Skeletal muscle cell (primary cell): Measurements from ENCODE around the gene CYP1A2.

Experiments used
- DNase-seq: peaks from one replicate; pipeline ENCODE4 v3.0.0-alpha.2; 2010; ENCODE audit warnings: low read depth
- H3K4me3 ChIP-seq: 2 replicates; pipeline ENCODE4 v1.5.1; 2011; ENCODE audit warnings: low read depth, mild to moderate bottlenecking, control low read depth, low read length, moderate library complexity

The CYP1A2 gene

GRCh38 chr15:74786551-74787165 is 38.0 kb downstream of the CYP1A2 start:
- DNase-seq: no peak
- H3K4me3 ChIP-seq: no peak overlapping the region

- H3K4me3 ChIP-seq: no peak overlapping the region
- DNase-seq: peak; percentile 45
Observed at GRCh38 chr15:74787251-74788041, 38.8 kb downstream of the CYP1A2 start.

- no peak overlapping the region for H3K4me3 ChIP-seq
- no peak for DNase-seq
Observed at GRCh38 chr15:74788042-74788682, 39.5 kb downstream of the CYP1A2 start.

GRCh38 chr15:74788683-74789151 is 40.1 kb downstream of the CYP1A2 start:
- no peak overlapping the region for H3K4me3 ChIP-seq
- no peak for DNase-seq

GRCh38 chr15:74789171-74789631 is 40.6 kb downstream of the CYP1A2 start:
- DNase-seq: no peak
- no peak overlapping the region for H3K4me3 ChIP-seq

GRCh38 chr15:74789741-74790079 is 41.1 kb downstream of the CYP1A2 start:
- DNase-seq: no peak

GRCh38 chr15:74790080-74790916 is 41.7 kb downstream of the CYP1A2 start:
- DNase-seq: peak; percentile 67
- no peak overlapping the region for H3K4me3 ChIP-seq

More at GRCh38 chr15:74789741-74790079, 41.1 kb downstream of the CYP1A2 start:
- H3K4me3 ChIP-seq: no peak overlapping the region

- no peak overlapping the region for H3K4me3 ChIP-seq
- no peak for DNase-seq
Observed at GRCh38 chr15:74791007-74791406, 42.4 kb downstream of the CYP1A2 start.

- H3K4me3 ChIP-seq: no peak overlapping the region
Observed at GRCh38 chr15:74791667-74792066, 43.0 kb downstream of the CYP1A2 start.

GRCh38 chr15:74792227-74793016 is 43.8 kb downstream of the CYP1A2 start:
- H3K4me3 ChIP-seq: no peak overlapping the region
- DNase-seq: no peak

More at GRCh38 chr15:74791667-74792066, 43.0 kb downstream of the CYP1A2 start:
- DNase-seq: no peak

GRCh38 chr15:74793135-74794028 is 44.7 kb downstream of the CYP1A2 start:
- no peak for DNase-seq
- H3K4me3 ChIP-seq: no peak overlapping the region

GRCh38 chr15:74794248-74794969 is 45.8 kb downstream of the CYP1A2 start:
- DNase-seq: no peak
- no peak overlapping the region for H3K4me3 ChIP-seq

GRCh38 chr15:74794970-74795349 is 46.3 kb downstream of the CYP1A2 start:
- DNase-seq: no peak
- H3K4me3 ChIP-seq: no peak overlapping the region

GRCh38 chr15:74795966-74796625 is 47.5 kb downstream of the CYP1A2 start:
- no peak overlapping the region for H3K4me3 ChIP-seq
- no peak for DNase-seq

- no peak for DNase-seq
- H3K4me3 ChIP-seq: no peak overlapping the region
Observed at GRCh38 chr15:74798388-74799254, 50.0 kb downstream of the CYP1A2 start.
